ENCODE measurements around the gene FHIT.

DNA sequence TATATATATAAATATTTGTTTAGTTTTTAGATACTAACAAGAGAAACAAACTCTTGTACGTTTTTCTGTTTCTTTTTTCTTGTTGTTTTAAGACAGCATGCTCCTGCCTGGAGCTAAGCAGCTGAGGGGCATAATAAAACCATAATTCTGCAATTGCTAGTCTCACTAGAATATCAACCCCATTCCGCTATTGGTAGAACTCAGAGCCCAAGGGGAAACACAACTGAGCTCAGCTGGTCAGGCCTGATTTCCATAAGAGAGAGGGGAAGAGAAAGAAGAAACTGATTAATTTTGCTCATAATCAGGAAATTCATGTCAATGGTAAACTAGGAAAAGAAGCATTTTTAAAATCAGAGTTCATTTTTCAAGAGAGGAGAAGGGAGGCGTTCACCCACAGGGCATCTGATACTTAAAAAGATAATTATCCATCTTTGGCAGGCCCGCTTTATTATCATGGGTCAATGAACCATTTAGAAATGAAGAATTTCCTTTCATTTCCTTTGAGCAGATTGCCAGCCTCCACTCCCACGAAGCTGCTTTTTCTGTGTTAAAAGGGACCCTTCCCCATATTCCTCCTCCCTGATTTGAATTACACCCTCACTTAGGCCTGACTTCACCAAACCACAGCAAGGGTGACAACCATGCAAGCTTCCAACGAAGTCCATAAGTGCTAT, 1236.1 kb downstream of the FHIT start:
- TF ChIP-seq, protein P1, sequence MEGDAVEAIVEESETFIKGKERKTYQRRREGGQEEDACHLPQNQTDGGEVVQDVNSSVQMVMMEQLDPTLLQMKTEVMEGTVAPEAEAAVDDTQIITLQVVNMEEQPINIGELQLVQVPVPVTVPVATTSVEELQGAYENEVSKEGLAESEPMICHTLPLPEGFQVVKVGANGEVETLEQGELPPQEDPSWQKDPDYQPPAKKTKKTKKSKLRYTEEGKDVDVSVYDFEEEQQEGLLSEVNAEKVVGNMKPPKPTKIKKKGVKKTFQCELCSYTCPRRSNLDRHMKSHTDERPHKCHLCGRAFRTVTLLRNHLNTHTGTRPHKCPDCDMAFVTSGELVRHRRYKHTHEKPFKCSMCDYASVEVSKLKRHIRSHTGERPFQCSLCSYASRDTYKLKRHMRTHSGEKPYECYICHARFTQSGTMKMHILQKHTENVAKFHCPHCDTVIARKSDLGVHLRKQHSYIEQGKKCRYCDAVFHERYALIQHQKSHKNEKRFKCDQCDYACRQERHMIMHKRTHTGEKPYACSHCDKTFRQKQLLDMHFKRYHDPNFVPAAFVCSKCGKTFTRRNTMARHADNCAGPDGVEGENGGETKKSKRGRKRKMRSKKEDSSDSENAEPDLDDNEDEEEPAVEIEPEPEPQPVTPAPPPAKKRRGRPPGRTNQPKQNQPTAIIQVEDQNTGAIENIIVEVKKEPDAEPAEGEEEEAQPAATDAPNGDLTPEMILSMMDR (IDR thresholded peaks at IDR 0.05): no peak
- TF ChIP-seq POLR2A (IDR thresholded peaks at IDR 0.05): no peak
